Psoas muscle (tissue), 8 donors: ENCODE data around the gene RAD51B. TPM values are rescaled to one million over a fixed set of nuclear protein-coding genes. Genes with fewer than 3 reads are reported as not detected.

Source experiments
- ATAC-seq, 4 donors: fragments of 200-7000 bp; cut with Tn5 transposase; one replicate each; pipeline ENCODE4 v1.9.1; 2020; ENCODE audit warnings: moderate library complexity in 3 of 4, mild to moderate bottlenecking in 2 of 4
- DNase-seq, 2 donors: peaks; one replicate each; pipeline ENCODE4 v3.0.0-alpha.2; 2020
- H3K27ac ChIP-seq: fragments of 200-600 bp; one replicate; pipeline ENCODE4 v1.8.0; 2022
- H3K27me3 ChIP-seq, 3 donors: fragments of 200-600 bp in 1 of 3; one replicate each; pipeline versions ENCODE4 v1.6.1 to v1.8.0; 2013 to 2022; ENCODE audit warnings: low read length in 2 of 3, mild to moderate bottlenecking in 2 of 3, moderate library complexity in 1 of 3; ENCODE audit not compliant: insufficient read depth in 3 of 3
- H3K36me3 ChIP-seq, 2 donors: fragments of 200-600 bp in 1 of 2; one replicate each; pipeline versions ENCODE4 v1.6.1 to v1.8.0; 2013 to 2022; ENCODE audit warnings: low read depth in 1 of 2, mild to moderate bottlenecking in 1 of 2, moderate library complexity in 1 of 2; ENCODE audit not compliant: insufficient read depth in 1 of 2
- H3K4me1 ChIP-seq: fragments of 200-600 bp; one replicate; pipeline ENCODE4 v1.8.0; 2022
- H3K4me3 ChIP-seq: fragments of 200-600 bp; one replicate; pipeline ENCODE4 v1.8.0; 2022; ENCODE audit warnings: mild to moderate bottlenecking
- H3K9me3 ChIP-seq: fragments of 200-600 bp; one replicate; pipeline ENCODE4 v1.8.0; 2022
- CTCF ChIP-seq: fragments of 200-600 bp; IDR thresholded peaks from one replicate; pipeline ENCODE4 v1.8.0; 2022; ENCODE audit warnings: antibody characterized with exemption
- WGBS, 3 donors: extraction: QIAGEN DNeasy Blood & Tissue Kit; methylation state at CpG; one replicate each; pipeline versions ENCODE4 v1.1.6 to v1.1.7; 2013; 5-methylcytosine and 5-hydroxymethylcytosine counted together
- intact Hi-C, 2 donors: fragments of 100-400 bp; cut with DNase I; formaldehyde crosslinking; loops; one replicate each; pipeline versions ENCODE4 v1.11.0 to v1.14.2; 2022
- polyA plus RNA-seq, 3 donors: library from polyadenylated mRNA; stranded (reverse); fragments of 200-250 nt; gene quantifications; one replicate each; pipeline ENCODE4 v1.2.3, GENCODE V29; 2013
- total RNA-seq, 4 donors: library from RNA; stranded (reverse); fragmentation: NEBNext Ultra II Directional in 2 of 4; extraction: Animal tissue kit (Norgen Biotek cat#: 25700) in 2 of 4; gene quantifications; one replicate each; pipeline versions ENCODE4 v1.2.1 to v1.2.4, GENCODE V29; 2021 to 2023
- donor health status: healthy with polysubstance abuse.
- donor health status: DM: no; HTN: no; CAD: no; lungs with moderate emphysema.
- donor health status: Bipolar disorder and iron deficiency.
- donor health status: healthy.
- donor health status: DM: yes; HTN: yes; CAD: no.
- donor health status: DM: no; HTN: no; CAD: no.
- donor health status: DM: no; HTN: no; CAD: no.
- donor health status: DM: yes; HTN: yes; CAD: no.

Gene RAD51B
- total and polyA plus RNA-seq, 7 donors = 0.60 to 7.2 (median 2.2) TPM

- 90 to 96% (median 92%) methylated on average over 2 of the region's 2 CpGs for WGBS, 3 donors
- no peak for ATAC-seq
Observed at GRCh38 chr14:68050177-68050576, 230.6 kb downstream of the RAD51B start.

GRCh38 chr14:68051146-68051545, 231.6 kb downstream of the RAD51B start:
- no peaks in the 10 kb centered on the region for H3K27me3 ChIP-seq
- no peak overlapping the region for H3K4me3 ChIP-seq
- 96 to 99% (median 98%) methylated on average over 1 of the region's 1 CpG for WGBS, 3 donors
- DNase-seq = no peak
- ATAC-seq = no peak
- no peaks in the 10 kb centered on the region for H3K36me3 ChIP-seq
- no peak overlapping the region for H3K27ac ChIP-seq
- no peaks in the 10 kb centered on the region for H3K4me1 ChIP-seq
- no peak for TF ChIP-seq CTCF
- intact Hi-C loops = no loop called here
- no peaks in the 10 kb centered on the region for H3K9me3 ChIP-seq

More at GRCh38 chr14:68050177-68050576, 230.6 kb downstream of the RAD51B start:
- H3K4me1 ChIP-seq = no peaks in the 10 kb centered on the region
- H3K9me3 ChIP-seq = no peaks in the 10 kb centered on the region
- TF ChIP-seq CTCF = no peak
- H3K27ac ChIP-seq = no peak overlapping the region
- H3K4me3 ChIP-seq = no peak overlapping the region
- no peak for DNase-seq
- no peaks in the 10 kb centered on the region for H3K36me3 ChIP-seq
- intact Hi-C loops = no loop called here
- no peaks in the 10 kb centered on the region for H3K27me3 ChIP-seq

GRCh38 chr14:68060198-68060597, 240.6 kb downstream of the RAD51B start:
- H3K9me3 ChIP-seq = no peaks in the 10 kb centered on the region
- no peaks in the 10 kb centered on the region for H3K36me3 ChIP-seq
- no peak overlapping the region for H3K27ac ChIP-seq
- intact Hi-C loops = no loop called here
- no peak for TF ChIP-seq CTCF
- ATAC-seq (no peak), DNase-seq (no peak)
- H3K4me1 ChIP-seq = no peaks in the 10 kb centered on the region
- H3K27me3 ChIP-seq = no peaks in the 10 kb centered on the region
- no peak overlapping the region for H3K4me3 ChIP-seq
- WGBS, 3 donors = 68 to 77% (median 73%) methylated on average over 1 of the region's 1 CpG

- Histone ChIP-seq H3K36me3 (no peaks in the 10 kb centered on the region), H3K27ac (no peak overlapping the region), H3K4me3 (no peak overlapping the region), H3K4me1 (no peaks in the 10 kb centered on the region), H3K9me3 (no peaks in the 10 kb centered on the region), H3K27me3 (no peaks in the 10 kb centered on the region)
- intact Hi-C loops = no loop called here
- TF ChIP-seq CTCF = no peak
- 96 to 100% (median 97%) methylated on average over 2 of the region's 2 CpGs for WGBS, 3 donors
- DNase-seq (no peak), ATAC-seq (no peak)
Observed at GRCh38 chr14:68062651-68063050, 243.1 kb downstream of the RAD51B start.

GRCh38 chr14:68065322-68065721, 245.7 kb downstream of the RAD51B start:
- Histone ChIP-seq H3K36me3 (no peaks in the 10 kb centered on the region), H3K27me3 (no peaks in the 10 kb centered on the region), H3K9me3 (peaks cover 4% of the 10 kb centered on the region), H3K4me3 (no peak overlapping the region), H3K4me1 (no peaks in the 10 kb centered on the region), H3K27ac (no peak overlapping the region)
- 96 to 100% (median 100%) methylated on average over 3 of the region's 3 CpGs for WGBS, 3 donors
- DNase-seq (no peak), ATAC-seq (no peak)
- no peak for TF ChIP-seq CTCF
- intact Hi-C loops = no loop called here
